Spleen (tissue), 11 donors: ENCODE results near the gene RGMA. TPM values are rescaled to one million over a fixed set of nuclear protein-coding genes. Genes with fewer than 3 reads are reported as not detected.

Experiments used
- DNase-seq: peaks from one replicate; pipeline ENCODE4 v3.0.0-alpha.2; 2020
- H3K27ac ChIP-seq, 8 donors: fragments of 200-600 bp; sonication (generic) in 7 of 8; 1 replicate in 4 of 8; 2 replicates in 4 of 8; pipeline versions ENCODE4 v1.5.0 to v1.8.0; 2016 to 2021; ENCODE audit warnings: inconsistent platforms in 4 of 8, mild to moderate bottlenecking in 4 of 8, moderate library complexity in 1 of 8
- H3K27me3 ChIP-seq, 7 donors: fragments of 200-600 bp; sonication (generic) in 6 of 7; replicated peaks in 1 of 7; 1 replicate in 4 of 7; 2 replicates in 3 of 7; pipeline versions ENCODE4 v1.5.0 to v1.8.0; 2016 to 2021; ENCODE audit warnings: inconsistent platforms in 3 of 7, mild to moderate bottlenecking in 1 of 7
- H3K36me3 ChIP-seq, 6 donors: fragments of 200-600 bp; sonication (generic) in 5 of 6; 1 replicate in 4 of 6; 2 replicates in 2 of 6; pipeline versions ENCODE4 v1.5.0 to v1.8.0; 2016 to 2021; ENCODE audit warnings: inconsistent platforms in 2 of 6
- H3K4me1 ChIP-seq, 6 donors: fragments of 200-600 bp; sonication (generic) in 5 of 6; 1 replicate in 3 of 6; 2 replicates in 3 of 6; pipeline versions ENCODE4 v1.5.0 to v1.8.0; 2016 to 2021; ENCODE audit warnings: inconsistent platforms in 3 of 6
- H3K4me3 ChIP-seq, 8 donors: fragments of 200-600 bp; sonication (generic) in 7 of 8; 1 replicate in 4 of 8; 2 replicates in 4 of 8; pipeline versions ENCODE4 v1.5.0 to v1.8.0; 2016 to 2021; ENCODE audit warnings: inconsistent platforms in 4 of 8, mild to moderate bottlenecking in 4 of 8, moderate library complexity in 2 of 8
- H3K9me3 ChIP-seq, 8 donors: fragments of 200-600 bp; sonication (generic) in 7 of 8; 1 replicate in 4 of 8; 2 replicates in 4 of 8; pipeline versions ENCODE4 v1.5.0 to v1.8.0; 2016 to 2021; ENCODE audit warnings: inconsistent platforms in 4 of 8
- CTCF ChIP-seq, 11 experiments: fragments of 200-600 bp in 7 of 11; fragments of 450-650 bp in 4 of 11; sonication (generic) in 4 of 11; IDR thresholded peaks in 8 of 11; conservative IDR thresholded peaks in 3 of 11; 1 replicate in 7 of 11; 2 replicates in 4 of 11; pipeline versions ENCODE4 v1.4.0 to v1.8.0; 2016 to 2021; ENCODE audit warnings: antibody characterized with exemption in 11 of 11, inconsistent platforms in 4 of 11, mild to moderate bottlenecking in 1 of 11
- POLR2A ChIP-seq, 3 donors: fragments of 450-650 bp; IDR thresholded peaks; one replicate each; pipeline ENCODE4 v1.5.1; 2017; ENCODE audit warnings: antibody characterized with exemption in 3 of 3, mild to moderate bottlenecking in 1 of 3
- POLR2AphosphoS5 ChIP-seq, 3 donors: sonication (generic); formaldehyde crosslinking; IDR thresholded peaks; one replicate each; pipeline ENCODE4 v1.5.1; 2017; ENCODE audit warnings: antibody characterized with exemption in 3 of 3
- WGBS, 5 donors: extraction: QIAGEN DNeasy Blood & Tissue Kit in 3 of 5; methylation state at CpG; one replicate each; pipeline versions ENCODE4 v1.1.5 to v1.1.7; 2013 to 2018; 5-methylcytosine and 5-hydroxymethylcytosine counted together
- intact Hi-C: fragments of 100-400 bp; cut with DNase I; formaldehyde crosslinking; loops from one replicate; pipeline ENCODE4 v1.15.0; 2023; ENCODE audit warnings: low total_unique reads
- polyA plus RNA-seq, 3 donors: library from polyadenylated mRNA; stranded (reverse); fragments of 200-250 nt; gene quantifications; one replicate each; pipeline ENCODE4 v1.2.1, GENCODE V29; 2013
- total RNA-seq, 7 donors: library from RNA; depleted of rRNA in 3 of 7; stranded (reverse); fragments of >200 nt in 3 of 7; fragmentation: NEBNext Ultra II Directional in 4 of 7; extraction: Animal tissue kit (Norgen Biotek cat#: 25700) in 4 of 7; gene quantifications; one replicate each; pipeline versions ENCODE4 v1.1.0 to v1.2.1, GENCODE V29; 2016 to 2021
- donor health status: healthy with polysubstance abuse.
- donor health status: DM: no; HTN: no; CAD: no; lungs with moderate emphysema.
- donor health status: DM: no; HTN: no; CAD: no.
- donor health status: Bipolar disorder and iron deficiency.
- donor health status: healthy.
- donor health status: DM: no; HTN: no; CAD: no.
- donor health status: DM: yes; HTN: yes; CAD: no.

RGMA gene
- total and polyA plus RNA-seq, 10 donors = 0.37 to 3.1 (median 1.2) TPM

- WGBS, 5 donors = 73 to 98% (median 95%) methylated on average over 2 of the region's 2 CpGs
Measured at GRCh38 chr15:92990031-92990430, 99.0 kb downstream of the RGMA start.

GRCh38 chr15:92989470-92989869 is 99.5 kb downstream of the RGMA start:
- Histone ChIP-seq H3K36me3 (peaks cover 0 to 100% (median 91%) of the 10 kb centered on the region in 6 donors), H3K4me1 (peaks cover 0 to 15% (median 0%) of the 10 kb centered on the region in 6 donors), H3K4me3 (no peak overlapping the region), H3K27ac (peak overlapping the region in 2 of 8 donors; percentile 7 to 15), H3K27me3 (no peaks in the 10 kb centered on the region), H3K9me3 (no peaks in the 10 kb centered on the region)
- TF ChIP-seq POLR2A (IDR thresholded peaks at IDR 0.05) (no peak), POLR2AphosphoS5 (IDR thresholded peaks at IDR 0.05) (peak in 1 of 3 donors; percentile 29)
- DNase-seq = no peak
- WGBS, 5 donors = 70 to 78% (median 72%) methylated on average over 2 of the region's 2 CpGs
- intact Hi-C loops = no loop called here

More at GRCh38 chr15:92990031-92990430, 99.0 kb downstream of the RGMA start:
- peaks cover 0 to 16% (median 0%) of the 10 kb centered on the region in 6 donors for H3K4me1 ChIP-seq
- H3K27ac ChIP-seq = peak overlapping the region in 2 of 8 donors; percentile 7 to 15
- H3K36me3 ChIP-seq = peaks cover 0 to 100% (median 89%) of the 10 kb centered on the region in 6 donors
- H3K4me3 ChIP-seq = no peak overlapping the region
- intact Hi-C loops = loop anchor here (10.0 kb wide), 1 partner anchor 45 kb away; no protein-coding TSS in a partner anchor
- no peaks in the 10 kb centered on the region for H3K9me3 ChIP-seq
- H3K27me3 ChIP-seq = no peaks in the 10 kb centered on the region
- TF ChIP-seq POLR2A (IDR thresholded peaks at IDR 0.05) = no peak
- no peak for TF ChIP-seq CTCF (IDR thresholded peaks at IDR 0.05 in 8 of 11, conservative IDR thresholded peaks at IDR 0.05 in 3 of 11)
- no peak for TF ChIP-seq POLR2AphosphoS5 (IDR thresholded peaks at IDR 0.05)
- DNase-seq = no peak

Other genes starting within 250 kb of the RGMA start
- 100 to 1,000 TPM; 160 to 232 (median 204) TPM for gene CHD2, start 188.9 kb downstream of the RGMA start, total RNA-seq
- 10 to 100 TPM; 37.3 to 44.0 (median 43.2) TPM for gene CHD2, start 188.9 kb downstream of the RGMA start, polyA plus RNA-seq